ENCODE measurements around the gene AMMECR1. TPM values are rescaled to one million over a fixed set of nuclear protein-coding genes. Genes with fewer than 3 reads are reported as not detected.
"Not testable (repeated sequence)": the region's sequence is repeated elsewhere in the genome, so short reads cannot be mapped to it uniquely, and the experiment has no call there.

Gene AMMECR1
- total RNA-seq, 1 experiment from 2014 or later = 9.5 TPM

DNA sequence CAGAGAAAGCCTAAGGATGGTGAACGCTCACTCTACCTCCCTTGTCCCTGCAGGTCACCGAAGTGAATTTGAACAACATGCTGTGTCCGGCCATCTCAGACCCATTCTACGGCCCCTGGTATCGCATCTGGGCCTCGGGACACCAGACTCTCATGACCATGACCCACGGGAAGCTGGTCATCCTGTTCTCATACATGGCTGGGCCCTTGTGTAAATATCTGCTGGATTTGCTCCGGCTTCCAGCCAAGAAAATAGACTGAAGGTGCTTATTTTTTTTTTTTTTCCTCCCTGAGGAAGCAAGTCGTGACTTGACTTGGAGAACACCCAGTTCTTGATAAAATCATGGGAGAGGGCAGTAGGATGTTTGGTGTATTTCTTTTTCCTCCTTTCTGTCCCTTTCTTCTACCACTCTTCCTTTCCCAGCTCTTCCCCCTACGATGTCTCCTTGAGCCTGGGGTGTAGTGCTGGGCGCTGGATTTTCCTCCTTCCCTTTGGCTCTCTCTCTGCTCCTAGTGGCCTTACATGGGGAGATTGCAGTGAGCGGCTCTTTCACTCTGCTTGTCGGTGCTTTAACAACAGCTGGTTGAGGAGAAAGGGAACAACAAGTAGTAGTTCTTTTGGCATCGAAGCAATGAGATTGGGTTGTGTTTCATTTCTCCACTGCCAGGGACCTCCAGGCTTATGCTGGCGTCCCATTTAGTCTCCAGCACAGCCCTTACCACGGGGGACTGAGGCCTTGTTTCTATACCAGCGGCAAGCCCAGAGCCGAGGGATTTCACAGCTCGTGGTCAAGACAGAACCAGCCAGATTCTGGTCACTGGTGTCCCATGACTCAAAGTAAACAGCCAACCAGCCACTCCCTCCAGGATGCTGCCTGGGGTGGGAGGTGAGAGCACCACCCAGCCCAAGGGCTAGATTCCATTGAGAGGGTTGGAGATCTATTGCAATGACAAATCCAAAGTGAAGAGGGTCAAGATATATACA lies 144.4 kb downstream of the AMMECR1 start:
- H3K36me3 ChIP-seq = no peaks in the 10 kb centered on the region
- H3K4me3 ChIP-seq = no peak overlapping the region
- no peak for DNase-seq
- no peaks in the 10 kb centered on the region for H3K27me3 ChIP-seq
- no peaks in the 10 kb centered on the region for H3K9me3 ChIP-seq

DNA sequence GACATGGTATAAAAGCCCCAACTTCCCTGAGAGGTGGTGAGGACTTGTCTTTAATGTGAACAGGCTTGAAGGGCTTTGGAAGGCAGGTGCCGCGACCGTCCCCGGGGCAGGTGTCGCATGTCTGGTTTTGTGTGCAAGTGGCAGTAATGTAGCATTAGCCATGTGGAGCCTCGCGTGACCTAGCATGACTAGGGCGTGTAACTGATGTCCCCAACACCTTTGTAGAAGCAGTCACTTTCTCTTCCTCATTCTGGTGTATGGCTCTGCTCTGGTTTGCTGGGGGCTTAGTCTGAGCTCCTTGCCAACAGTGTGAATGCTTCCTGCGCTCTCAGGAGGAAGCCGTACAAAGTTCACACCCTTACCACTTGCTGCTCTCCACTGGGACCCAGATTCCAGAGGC lies 145.7 kb downstream of the AMMECR1 start:
- Histone ChIP-seq H3K9me3 (no peaks in the 10 kb centered on the region), H3K36me3 (no peaks in the 10 kb centered on the region), H3K4me3 (no peak overlapping the region), H3K27me3 (no peaks in the 10 kb centered on the region)
- DNase-seq = no peak

DNA sequence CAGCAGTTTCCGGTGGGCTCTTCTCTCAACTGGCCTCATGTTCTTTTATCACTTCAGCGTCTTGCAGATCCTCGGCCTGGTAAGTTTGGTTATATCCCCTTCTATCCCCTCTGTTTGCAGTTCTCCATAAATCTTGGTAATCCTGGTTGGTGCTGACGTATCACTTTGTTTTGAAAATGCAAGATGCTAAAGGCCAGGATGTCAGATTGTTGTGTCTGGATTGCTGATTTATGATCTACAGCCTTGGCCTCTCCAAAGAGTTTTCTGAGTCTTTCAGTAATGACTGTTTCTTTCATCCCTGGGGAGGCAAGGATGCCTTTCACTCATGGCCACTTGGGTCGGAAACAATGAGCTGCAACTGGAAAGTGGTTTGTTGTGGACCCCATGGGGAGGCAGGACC lies 146.4 kb downstream of the AMMECR1 start:
- H3K9me3 ChIP-seq = no peaks in the 10 kb centered on the region
- no peak overlapping the region for H3K4me3 ChIP-seq
- H3K36me3 ChIP-seq = no peaks in the 10 kb centered on the region
- H3K27me3 ChIP-seq = no peaks in the 10 kb centered on the region
- DNase-seq = no peak

DNA sequence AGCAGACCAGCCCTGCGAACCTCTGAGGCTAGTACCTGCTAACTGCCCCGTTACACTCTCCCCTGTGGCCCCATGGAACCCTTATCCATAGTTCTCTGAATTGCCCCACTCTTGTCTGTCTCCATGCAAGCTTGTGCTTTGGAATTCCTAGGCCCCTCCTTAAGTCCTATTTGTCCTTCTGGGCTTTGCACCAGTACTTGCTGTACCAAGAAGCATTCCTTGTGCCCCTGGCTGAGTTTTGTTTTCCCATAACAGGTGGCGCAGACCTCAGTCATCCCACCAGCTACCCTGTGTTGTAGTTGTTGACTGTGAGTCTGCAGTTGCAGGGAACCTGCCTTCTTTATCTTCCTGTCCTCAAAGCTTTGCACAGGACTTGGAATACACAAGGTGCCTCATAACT lies 147.9 kb downstream of the AMMECR1 start:
- no peaks in the 10 kb centered on the region for H3K36me3 ChIP-seq

DNA sequence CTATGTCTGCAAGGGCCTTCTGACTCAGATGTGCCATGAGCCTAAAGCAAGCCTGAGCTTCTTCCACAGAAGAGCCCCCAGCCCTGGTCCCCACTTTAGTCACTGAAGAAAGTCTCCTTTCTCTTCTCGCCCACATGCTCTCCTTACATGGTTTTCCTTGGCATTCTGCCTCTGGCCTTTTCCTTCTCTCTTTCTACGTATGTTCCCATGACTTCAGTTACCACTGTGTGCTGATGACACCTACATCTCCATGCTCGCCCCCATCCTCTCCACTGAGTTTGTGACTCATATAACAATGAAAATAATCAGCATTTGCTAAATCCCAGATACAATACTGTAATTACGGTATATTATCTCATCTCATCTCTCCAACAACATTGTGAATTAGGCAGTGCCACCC lies 149.3 kb downstream of the AMMECR1 start:
- no peaks in the 10 kb centered on the region for H3K9me3 ChIP-seq
- no peaks in the 10 kb centered on the region for H3K36me3 ChIP-seq
- no peak for DNase-seq
- no peak overlapping the region for H3K4me3 ChIP-seq
- H3K27me3 ChIP-seq = no peaks in the 10 kb centered on the region

More for the DNA sequence above, 147.9 kb downstream of the AMMECR1 start:
- no peaks in the 10 kb centered on the region for H3K27me3 ChIP-seq
- DNase-seq = no peak
- H3K9me3 ChIP-seq = no peaks in the 10 kb centered on the region
- H3K4me3 ChIP-seq = no peak overlapping the region

DNA sequence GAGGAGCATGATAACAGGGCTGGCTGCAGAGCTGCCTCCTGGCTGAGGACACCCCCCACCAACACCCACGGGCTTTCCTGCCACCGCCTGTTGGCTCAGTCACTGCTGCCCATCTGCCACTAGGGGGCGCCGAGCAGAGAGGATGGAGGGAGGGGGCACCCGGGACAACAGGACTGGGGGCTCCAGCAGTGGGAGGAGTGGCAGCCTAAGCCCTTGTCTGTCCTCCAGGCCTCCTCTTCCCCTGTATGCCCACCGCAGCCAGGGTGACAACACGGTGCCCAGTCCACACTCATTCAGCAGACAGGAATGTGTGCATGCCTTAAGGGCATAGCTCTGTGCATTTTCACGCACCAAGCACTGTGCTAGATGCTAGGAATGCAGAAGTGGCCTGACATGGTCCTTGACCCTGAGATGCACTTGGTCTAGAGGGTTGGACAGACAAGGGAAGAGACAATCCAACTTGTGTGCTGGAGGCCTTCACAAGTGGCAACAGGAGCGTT lies 149.9 kb downstream of the AMMECR1 start:
- no peaks in the 10 kb centered on the region for H3K9me3 ChIP-seq
- no peaks in the 10 kb centered on the region for H3K27me3 ChIP-seq
- DNase-seq = no peak
- H3K4me3 ChIP-seq = no peak overlapping the region
- no peaks in the 10 kb centered on the region for H3K36me3 ChIP-seq

DNA sequence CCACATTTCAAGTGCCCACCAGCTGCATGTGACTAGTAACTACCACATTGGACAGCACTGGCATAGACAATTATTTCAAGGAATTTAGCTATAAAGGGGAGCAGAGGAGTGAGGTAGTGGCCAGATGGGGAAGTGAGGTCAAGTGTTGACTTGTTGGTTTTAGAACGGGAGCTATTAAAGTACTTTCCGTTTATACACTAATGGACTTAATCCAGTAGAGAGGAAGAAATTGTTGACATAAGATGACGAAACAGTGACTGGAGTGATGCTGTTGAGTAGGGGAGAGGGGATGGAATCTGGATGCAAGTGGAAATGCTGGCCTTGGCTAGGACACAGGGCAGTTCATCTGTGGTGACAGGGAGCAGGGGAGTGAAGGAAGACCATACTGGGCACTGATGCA lies 154.4 kb downstream of the AMMECR1 start:
- Histone ChIP-seq H3K9me3 (no peaks in the 10 kb centered on the region), H3K36me3 (no peaks in the 10 kb centered on the region), H3K4me3 (no peak overlapping the region), H3K27me3 (no peaks in the 10 kb centered on the region)
- no peak for DNase-seq

DNA sequence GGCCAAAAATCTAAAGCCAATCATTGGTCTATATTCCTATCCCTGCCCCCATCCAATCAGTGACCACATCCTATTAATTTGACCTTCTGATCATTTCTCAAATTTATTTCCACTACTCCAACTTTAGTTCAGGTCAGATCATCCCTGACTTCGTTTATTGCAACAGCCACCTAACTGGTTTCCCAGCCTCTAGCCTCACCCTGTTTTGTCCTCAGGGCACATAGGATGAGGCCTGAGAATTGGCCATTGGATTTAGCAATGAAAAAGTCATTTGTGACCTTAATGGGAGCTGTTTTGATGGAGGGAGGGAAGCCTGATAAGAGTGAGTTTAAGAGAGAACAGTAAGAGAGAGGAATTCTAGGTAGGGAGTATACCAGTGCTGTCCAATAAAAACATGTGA lies 155.0 kb downstream of the AMMECR1 start:
- Histone ChIP-seq H3K27me3 (no peaks in the 10 kb centered on the region), H3K36me3 (no peaks in the 10 kb centered on the region), H3K4me3 (no peak overlapping the region), H3K9me3 (no peaks in the 10 kb centered on the region)
- no peak for DNase-seq

DNA sequence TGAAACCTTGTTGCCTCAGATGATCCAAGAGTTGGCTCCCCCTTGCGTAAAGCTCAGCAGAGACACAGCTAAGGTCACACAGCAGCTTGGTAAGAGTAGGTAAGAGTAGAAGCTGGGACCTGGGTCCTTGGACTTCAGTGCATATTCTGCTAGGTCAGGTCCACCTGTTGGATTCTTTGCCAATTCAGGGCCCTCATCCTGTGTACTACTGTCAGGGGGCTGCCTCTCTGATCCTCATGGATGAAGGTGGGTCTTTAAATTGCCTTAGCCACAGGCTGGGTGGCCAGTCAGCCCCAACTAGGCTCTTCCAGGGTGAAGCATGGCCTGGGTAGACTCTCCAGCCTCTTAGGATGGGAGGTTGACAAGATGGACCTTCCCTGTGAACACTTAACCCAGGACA lies 155.8 kb downstream of the AMMECR1 start:
- Histone ChIP-seq H3K27me3 (no peaks in the 10 kb centered on the region), H3K36me3 (no peaks in the 10 kb centered on the region)

DNA sequence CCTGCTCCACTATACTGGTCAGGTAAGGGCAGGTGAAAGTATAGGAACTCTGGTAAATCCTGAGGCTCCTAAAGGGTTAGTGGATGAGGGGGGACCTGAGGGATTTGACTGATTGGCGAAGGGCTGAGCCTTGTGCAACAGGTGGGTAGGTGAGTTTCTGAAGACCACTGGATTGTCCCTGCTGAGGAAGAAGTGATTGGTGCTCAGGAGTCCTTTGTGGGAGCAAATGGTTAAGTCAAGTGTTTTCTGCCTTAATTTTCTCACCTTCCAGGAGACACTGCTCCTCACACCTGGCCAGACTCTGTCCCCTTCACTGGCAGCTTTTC lies 156.6 kb downstream of the AMMECR1 start:
- H3K9me3 ChIP-seq = no peaks in the 10 kb centered on the region
- H3K4me3 ChIP-seq = no peak overlapping the region

More for the DNA sequence above, 155.8 kb downstream of the AMMECR1 start:
- H3K9me3 ChIP-seq = no peaks in the 10 kb centered on the region
- H3K4me3 ChIP-seq = no peak overlapping the region
- no peak for DNase-seq

DNA sequence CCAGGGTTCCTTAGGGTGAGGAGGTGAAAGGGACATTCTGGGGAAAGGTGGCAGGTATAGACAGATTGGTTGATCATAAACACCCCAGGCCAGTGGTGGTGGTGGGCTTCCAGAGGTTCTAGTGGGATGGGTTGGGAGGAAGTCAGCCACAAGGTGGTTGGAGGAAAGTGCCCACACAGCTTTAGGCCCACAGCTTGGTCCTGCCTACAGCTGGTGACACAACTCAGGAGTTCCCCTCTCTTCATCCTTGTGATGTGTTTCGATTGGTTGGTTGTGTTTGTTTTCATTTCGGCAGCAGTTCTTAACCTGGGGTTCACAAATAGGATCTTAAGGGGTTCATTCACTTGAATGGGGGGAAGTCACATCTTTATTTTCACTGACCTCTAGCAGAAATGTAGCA lies 158.0 kb downstream of the AMMECR1 start:
- no peak for DNase-seq
- Histone ChIP-seq H3K4me3 (no peak overlapping the region), H3K36me3 (no peaks in the 10 kb centered on the region), H3K27me3 (no peaks in the 10 kb centered on the region), H3K9me3 (no peaks in the 10 kb centered on the region)

More for the DNA sequence above, 156.6 kb downstream of the AMMECR1 start:
- H3K27me3 ChIP-seq = no peaks in the 10 kb centered on the region
- H3K36me3 ChIP-seq = no peaks in the 10 kb centered on the region
- no peak for DNase-seq

DNA sequence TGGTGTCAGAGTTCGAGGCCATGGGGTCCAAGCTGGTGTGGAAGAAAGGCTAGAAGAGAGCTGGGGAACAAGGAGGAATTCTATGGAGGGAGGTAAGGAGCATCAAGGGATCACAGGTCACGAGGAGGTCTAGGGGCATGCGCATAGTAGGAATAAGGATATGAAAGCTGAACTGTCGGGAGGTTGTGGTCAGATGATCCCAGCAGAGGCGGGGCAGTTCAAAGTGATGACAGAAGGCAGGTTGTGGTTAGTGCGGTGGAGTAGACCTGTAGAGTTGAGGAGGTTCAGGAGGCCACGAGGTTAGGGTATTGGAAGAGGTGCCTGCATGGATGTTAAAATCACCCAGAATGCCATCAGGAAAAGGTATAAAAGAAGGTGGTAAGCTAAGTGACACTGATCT lies 158.7 kb downstream of the AMMECR1 start:
- H3K9me3 ChIP-seq = no peaks in the 10 kb centered on the region
- H3K36me3 ChIP-seq = no peaks in the 10 kb centered on the region
- no peak overlapping the region for H3K4me3 ChIP-seq
- no peak for DNase-seq
- H3K27me3 ChIP-seq = no peaks in the 10 kb centered on the region

DNA sequence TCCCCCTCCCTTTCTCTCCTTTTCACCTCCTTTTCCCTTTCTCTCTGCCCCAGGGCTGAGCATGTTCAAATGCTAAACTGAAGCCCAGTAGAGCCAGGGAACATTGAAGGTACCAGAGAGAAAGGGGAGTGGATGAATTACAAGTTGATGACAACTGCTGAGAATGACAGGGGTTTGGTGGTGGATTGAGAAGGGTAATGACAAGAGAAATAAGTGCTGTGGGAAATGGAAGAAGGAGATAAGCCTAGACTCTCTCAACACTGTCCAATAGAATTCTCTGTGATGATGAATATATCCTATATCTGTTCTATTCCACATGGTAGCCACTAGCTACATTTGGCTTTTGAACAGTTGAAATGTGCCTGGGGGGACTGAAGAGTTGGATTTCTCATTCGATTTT lies 160.4 kb downstream of the AMMECR1 start:
- Histone ChIP-seq H3K4me3 (no peak overlapping the region), H3K9me3 (no peaks in the 10 kb centered on the region), H3K36me3 (no peaks in the 10 kb centered on the region), H3K27me3 (no peaks in the 10 kb centered on the region)
- DNase-seq = no peak

DNA sequence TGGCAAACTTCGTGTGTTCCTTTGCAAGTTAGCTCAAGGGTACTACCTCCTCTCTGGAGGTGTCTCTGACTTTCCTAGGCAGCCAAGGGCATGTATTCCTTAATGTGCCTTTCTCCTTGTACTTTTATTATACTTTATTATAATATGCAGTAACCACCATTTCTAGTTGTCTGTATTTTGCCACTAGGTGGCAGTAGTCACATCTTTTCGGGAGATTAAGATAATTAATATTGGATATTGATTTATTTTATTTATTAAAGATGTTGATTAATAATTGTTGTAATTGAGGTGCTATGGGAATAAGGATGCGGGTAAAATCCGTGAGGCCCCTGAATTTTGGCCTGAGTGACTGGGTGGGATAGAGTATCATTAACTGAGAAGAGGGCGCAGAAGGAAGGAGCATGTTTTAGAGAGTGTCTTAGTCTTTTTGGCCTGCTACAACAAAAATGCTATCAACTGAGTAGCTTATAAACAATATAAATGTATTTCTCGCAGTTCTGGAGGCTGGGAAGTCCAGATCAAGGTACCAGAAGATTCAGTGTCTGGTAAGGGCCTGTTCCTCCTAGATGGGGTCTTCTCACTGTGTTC lies 161.6 kb downstream of the AMMECR1 start:
- no peak for DNase-seq
- Histone ChIP-seq H3K9me3 (no peaks in the 10 kb centered on the region), H3K27me3 (no peaks in the 10 kb centered on the region), H3K4me3 (no peak overlapping the region), H3K36me3 (no peaks in the 10 kb centered on the region)

DNA sequence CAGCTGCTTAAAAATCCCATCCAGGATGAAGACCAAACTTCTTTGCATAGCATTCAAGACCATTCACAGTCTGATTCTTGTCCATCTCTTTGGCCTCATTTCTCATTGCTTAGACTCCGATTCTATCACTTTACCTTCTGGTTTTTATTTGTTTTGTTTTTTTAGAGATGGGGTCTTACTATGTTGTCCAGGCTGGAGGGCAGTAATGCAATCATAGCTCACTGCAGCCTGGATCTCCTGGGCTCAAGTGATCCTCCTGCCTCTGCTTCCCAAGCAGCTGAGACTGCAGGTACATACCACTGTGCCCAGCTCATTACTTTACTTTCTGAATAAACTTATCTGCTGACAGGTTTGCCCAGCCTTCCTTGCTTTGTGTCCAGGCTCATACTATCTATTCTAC lies 162.1 kb downstream of the AMMECR1 start:
- Histone ChIP-seq H3K36me3 (no peaks in the 10 kb centered on the region), H3K9me3 (no peaks in the 10 kb centered on the region), H3K27me3 (no peaks in the 10 kb centered on the region), H3K4me3 (no peak overlapping the region)
- DNase-seq = no peak

DNA sequence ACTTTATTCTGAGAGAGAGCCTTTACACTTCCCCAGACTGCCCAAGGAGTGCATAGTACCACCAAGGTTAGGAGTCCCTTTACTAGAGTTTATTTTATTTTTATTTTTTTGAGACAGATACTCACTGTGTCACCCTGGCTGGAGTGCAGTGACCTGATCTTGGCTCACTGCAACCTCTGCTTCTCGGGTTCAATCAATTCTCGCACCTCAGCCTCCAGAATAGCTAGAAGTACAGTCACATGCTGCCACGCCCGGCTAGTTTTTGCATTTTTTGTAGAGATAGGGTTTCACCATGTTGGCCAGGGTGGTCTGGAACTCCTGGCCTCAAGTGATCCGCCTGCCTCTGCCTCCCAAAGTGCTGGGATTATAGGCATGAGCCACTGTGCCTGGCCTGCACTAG lies 163.6 kb downstream of the AMMECR1 start:
- not testable (repeated sequence) for H3K27me3 ChIP-seq, H3K36me3 ChIP-seq, H3K4me3 ChIP-seq, DNase-seq, H3K9me3 ChIP-seq

DNA sequence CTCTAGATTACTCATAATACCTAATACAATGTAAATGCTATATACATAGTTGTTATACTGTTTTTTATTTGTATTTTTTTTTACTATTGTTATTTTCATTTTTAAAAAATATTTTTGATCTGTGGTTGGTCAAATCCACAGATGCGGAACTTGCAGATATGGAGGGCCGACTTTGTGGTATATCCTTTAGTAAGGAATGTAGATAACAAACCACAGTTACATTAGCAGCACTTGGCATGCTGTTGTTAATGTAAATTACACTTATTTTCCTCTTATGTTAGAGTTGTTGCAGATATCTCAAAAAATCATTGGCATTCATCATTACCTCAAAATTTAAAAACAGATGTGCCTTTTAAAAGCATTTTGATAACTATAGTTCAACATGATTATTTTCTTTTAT lies 164.0 kb downstream of the AMMECR1 start:
- Histone ChIP-seq H3K9me3 (no peaks in the 10 kb centered on the region), H3K27me3 (no peaks in the 10 kb centered on the region)
- DNase-seq = no peak

DNA sequence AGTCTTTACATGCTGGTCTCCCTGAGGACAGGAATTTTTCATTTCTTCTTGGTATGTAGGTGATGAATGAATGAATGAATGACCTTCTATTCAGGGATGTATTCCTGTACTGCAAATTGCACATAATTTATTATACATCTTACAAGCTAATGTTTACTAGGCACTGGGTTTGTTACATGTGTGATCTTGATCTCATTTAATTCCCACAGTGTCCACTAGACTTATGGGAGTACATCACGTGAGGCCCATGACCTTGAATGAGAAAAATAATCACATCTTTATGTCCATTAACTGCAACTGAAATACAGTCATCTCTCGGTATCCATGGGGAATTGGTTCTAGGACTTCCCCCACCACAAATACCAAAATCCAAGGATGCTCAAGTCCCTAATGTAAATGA lies 164.6 kb downstream of the AMMECR1 start:
- Histone ChIP-seq H3K4me3 (no peak overlapping the region), H3K27me3 (no peaks in the 10 kb centered on the region), H3K9me3 (no peaks in the 10 kb centered on the region), H3K36me3 (no peaks in the 10 kb centered on the region)
- DNase-seq = no peak

More for the DNA sequence above, 164.0 kb downstream of the AMMECR1 start:
- H3K4me3 ChIP-seq = no peak overlapping the region
- H3K36me3 ChIP-seq = no peaks in the 10 kb centered on the region

Measured in MG63 (cell line).